HepG2 (cell line): ENCODE results near the gene CHKA. TPM values are rescaled to one million over a fixed set of nuclear protein-coding genes. Genes with fewer than 3 reads are reported as not detected.
A peak's percentile ranks its signal among the peaks of the same experiment; 100 is the strongest.

Experiments used
- ARHGAP35 ChIP-seq: sonication (generic); formaldehyde crosslinking; IDR thresholded peaks from 2 replicates; pipeline ENCODE4 v1.9.0; 2022; ENCODE audit warnings: mild to moderate bottlenecking, inconsistent platforms, moderate library complexity, missing genetic modification reagents, borderline replicate concordance
- BCL6 ChIP-seq: IDR thresholded peaks from 2 replicates; pipeline ENCODE4 v1.6.1; 2016; ENCODE audit warnings: missing genetic modification reagents, missing compliant biosample characterization
- CC2D1A ChIP-seq: sonication (generic); formaldehyde crosslinking; IDR thresholded peaks from 2 replicates; pipeline ENCODE4 v1.8.1; 2023; ENCODE audit warnings: mild to moderate bottlenecking, missing genetic modification reagents
- ESRRA ChIP-seq: sonication (generic); formaldehyde crosslinking; IDR thresholded peaks from 2 replicates; pipeline ENCODE4 v1.5.1; 2020; ENCODE audit warnings: mild to moderate bottlenecking, low read depth, missing genetic modification reagents
- HES4 ChIP-seq: sonication (generic); formaldehyde crosslinking; IDR thresholded peaks from 2 replicates; pipeline ENCODE4 v1.9.0; 2021; ENCODE audit warnings: mild to moderate bottlenecking, missing genetic modification reagents, borderline replicate concordance
- HNRNPUL1 ChIP-seq: fragments of 200-400 bp; formaldehyde crosslinking; IDR thresholded peaks from 2 replicates; pipeline ENCODE4 v1.6.1; 2017; ENCODE audit warnings: low read depth, mild to moderate bottlenecking, low read length, moderate library complexity
- KLF6 ChIP-seq: IDR thresholded peaks from 2 replicates; pipeline ENCODE4 v1.8.0; 2016; ENCODE audit warnings: missing biosample characterization, missing genetic modification reagents
- MIXL1 ChIP-seq: IDR thresholded peaks from 2 replicates; pipeline ENCODE4 v1.6.1; 2016
- PRPF4 ChIP-seq: fragments of 200-400 bp; formaldehyde crosslinking; IDR thresholded peaks from 2 replicates; pipeline ENCODE4 v1.6.1; 2016; ENCODE audit warnings: low read length, low read depth; ENCODE audit not compliant: poor library complexity, severe bottlenecking
- PTBP1 ChIP-seq: fragments of 200-400 bp; formaldehyde crosslinking; IDR thresholded peaks from 2 replicates; pipeline ENCODE4 v1.6.1; 2018; ENCODE audit warnings: low read length, low read depth; ENCODE audit not compliant: poor library complexity, severe bottlenecking
- ZNF331 ChIP-seq: sonication (generic); formaldehyde crosslinking; IDR thresholded peaks from 2 replicates; pipeline ENCODE4 v1.4.0; 2020; ENCODE audit warnings: missing genetic modification reagents
- ZNF720 ChIP-seq: sonication (generic); formaldehyde crosslinking; IDR thresholded peaks from 2 replicates; pipeline ENCODE4 v1.4.0; 2020; ENCODE audit warnings: missing genetic modification reagents
- ZNF746 ChIP-seq: sonication (generic); formaldehyde crosslinking; IDR thresholded peaks from 2 replicates; pipeline ENCODE4 v1.8.0; 2022; ENCODE audit warnings: mild to moderate bottlenecking, missing genetic modification reagents
- ZNF766 ChIP-seq: sonication (generic); formaldehyde crosslinking; IDR thresholded peaks from 2 replicates; pipeline ENCODE4 v1.5.0; 2020; ENCODE audit warnings: missing genetic modification reagents, borderline replicate concordance
- ZNF83 ChIP-seq: sonication (generic); formaldehyde crosslinking; IDR thresholded peaks from 2 replicates; pipeline ENCODE4 v1.4.0; 2020; ENCODE audit warnings: missing genetic modification reagents, mild to moderate bottlenecking, borderline replicate concordance
- ZNF850 ChIP-seq: sonication (generic); formaldehyde crosslinking; conservative IDR thresholded peaks from 2 replicates; pipeline ENCODE4 v1.9.0; 2021; ENCODE audit warnings: mild to moderate bottlenecking, missing genetic modification reagents
- polyA plus RNA-seq, 8 experiments: library from polyadenylated mRNA; depleted of rRNA in 3 of 8; stranded (reverse) in 7 of 8; unstranded in 1 of 8; fragments of >200 nt; fragmentation: Illumina TruSeq in 4 of 8; extraction: Trizol in 4 of 8; gene quantifications; 2 replicates each; pipeline versions ENCODE4 v1.2.1 to v1.2.3, GENCODE V29; 2011 to 2016; ENCODE audit warnings: low read depth in 4 of 8, missing spikeins in 1 of 8, mixed read lengths in 1 of 8; ENCODE audit not compliant: insufficient read depth in 1 of 8
- total RNA-seq, 5 experiments: library from RNA; depleted of rRNA; stranded (reverse); fragments of >200 nt; fragmentation: Illumina TruSeq; extraction: Trizol; gene quantifications; 2 replicates each; pipeline ENCODE4 v1.2.3, GENCODE V29; 2016; ENCODE audit warnings: low read depth in 1 of 5
- TF ChIP-seq, protein P1 (sequence below): sonication (generic); formaldehyde crosslinking; IDR thresholded peaks from 2 replicates; pipeline ENCODE4 v1.5.0; 2020; ENCODE audit warnings: missing genetic modification reagents
- TF ChIP-seq, protein P2 (sequence below): sonication (generic); formaldehyde crosslinking; IDR thresholded peaks from 2 replicates; pipeline ENCODE4 v1.4.0; 2020; ENCODE audit warnings: missing genetic modification reagents
- TF ChIP-seq, protein P3 (sequence below): sonication (generic); formaldehyde crosslinking; IDR thresholded peaks from 2 replicates; pipeline ENCODE4 v1.4.0; 2020; ENCODE audit warnings: missing genetic modification reagents
- TF ChIP-seq, protein P4 (sequence below): sonication (generic); formaldehyde crosslinking; IDR thresholded peaks from 2 replicates; pipeline ENCODE4 v1.5.0; 2020; ENCODE audit warnings: mild to moderate bottlenecking, missing genetic modification reagents
- TF ChIP-seq, protein P5 (sequence below): sonication (generic); formaldehyde crosslinking; IDR thresholded peaks from 2 replicates; pipeline ENCODE4 v1.8.0; 2022; ENCODE audit warnings: mild to moderate bottlenecking, missing genetic modification reagents; ENCODE audit not compliant: insufficient replicate concordance

Gene CHKA
- total and polyA plus RNA-seq, 2 of the 13 experiments (the other 11 are each of a cell fraction or from before 2014, with no cell fraction given) = 71.6 to 92.7 TPM

DNA sequence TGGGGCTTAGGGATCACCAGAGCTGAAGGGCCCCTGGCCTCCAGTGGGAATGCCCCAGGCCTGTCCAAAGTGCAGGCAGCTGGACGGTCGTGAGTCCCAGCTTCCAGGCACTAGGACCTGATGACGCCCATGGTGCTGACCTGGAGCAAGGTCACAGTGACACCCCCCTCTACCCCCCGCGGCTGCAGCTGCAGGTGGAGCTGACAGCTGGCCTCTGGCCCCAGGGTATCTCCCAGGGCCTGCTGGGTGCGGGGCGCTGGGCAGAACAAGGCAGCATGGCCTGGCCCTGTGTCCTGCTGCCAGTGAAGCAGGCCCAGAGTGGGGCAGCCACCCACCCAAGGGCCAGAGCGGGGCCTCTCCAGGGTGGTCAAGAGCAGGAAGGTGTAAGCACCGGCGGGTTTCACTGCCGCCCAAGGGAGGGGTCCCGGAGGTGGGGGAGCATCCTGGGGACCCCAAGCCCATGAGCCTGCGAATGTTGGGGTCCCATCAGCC lies 82.9 kb downstream of the CHKA start (continued):
- peak; percentile 99 for TF ChIP-seq ESRRA (CRISPR knock-in tag)
- TF ChIP-seq, protein P1, sequence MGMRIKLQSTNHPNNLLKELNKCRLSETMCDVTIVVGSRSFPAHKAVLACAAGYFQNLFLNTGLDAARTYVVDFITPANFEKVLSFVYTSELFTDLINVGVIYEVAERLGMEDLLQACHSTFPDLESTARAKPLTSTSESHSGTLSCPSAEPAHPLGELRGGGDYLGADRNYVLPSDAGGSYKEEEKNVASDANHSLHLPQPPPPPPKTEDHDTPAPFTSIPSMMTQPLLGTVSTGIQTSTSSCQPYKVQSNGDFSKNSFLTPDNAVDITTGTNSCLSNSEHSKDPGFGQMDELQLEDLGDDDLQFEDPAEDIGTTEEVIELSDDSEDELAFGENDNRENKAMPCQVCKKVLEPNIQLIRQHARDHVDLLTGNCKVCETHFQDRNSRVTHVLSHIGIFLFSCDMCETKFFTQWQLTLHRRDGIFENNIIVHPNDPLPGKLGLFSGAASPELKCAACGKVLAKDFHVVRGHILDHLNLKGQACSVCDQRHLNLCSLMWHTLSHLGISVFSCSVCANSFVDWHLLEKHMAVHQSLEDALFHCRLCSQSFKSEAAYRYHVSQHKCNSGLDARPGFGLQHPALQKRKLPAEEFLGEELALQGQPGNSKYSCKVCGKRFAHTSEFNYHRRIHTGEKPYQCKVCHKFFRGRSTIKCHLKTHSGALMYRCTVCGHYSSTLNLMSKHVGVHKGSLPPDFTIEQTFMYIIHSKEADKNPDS (CRISPR knock-in tag) = peak; percentile 67; the same call in 1 of the 2 replicates
- TF ChIP-seq ZNF746 (CRISPR knock-in tag) = peak; percentile 56
- TF ChIP-seq ZNF850 (CRISPR knock-in tag) = no peak
- TF ChIP-seq ZNF83 = no peak
- TF ChIP-seq PTBP1 = no peak
- TF ChIP-seq, protein P2, sequence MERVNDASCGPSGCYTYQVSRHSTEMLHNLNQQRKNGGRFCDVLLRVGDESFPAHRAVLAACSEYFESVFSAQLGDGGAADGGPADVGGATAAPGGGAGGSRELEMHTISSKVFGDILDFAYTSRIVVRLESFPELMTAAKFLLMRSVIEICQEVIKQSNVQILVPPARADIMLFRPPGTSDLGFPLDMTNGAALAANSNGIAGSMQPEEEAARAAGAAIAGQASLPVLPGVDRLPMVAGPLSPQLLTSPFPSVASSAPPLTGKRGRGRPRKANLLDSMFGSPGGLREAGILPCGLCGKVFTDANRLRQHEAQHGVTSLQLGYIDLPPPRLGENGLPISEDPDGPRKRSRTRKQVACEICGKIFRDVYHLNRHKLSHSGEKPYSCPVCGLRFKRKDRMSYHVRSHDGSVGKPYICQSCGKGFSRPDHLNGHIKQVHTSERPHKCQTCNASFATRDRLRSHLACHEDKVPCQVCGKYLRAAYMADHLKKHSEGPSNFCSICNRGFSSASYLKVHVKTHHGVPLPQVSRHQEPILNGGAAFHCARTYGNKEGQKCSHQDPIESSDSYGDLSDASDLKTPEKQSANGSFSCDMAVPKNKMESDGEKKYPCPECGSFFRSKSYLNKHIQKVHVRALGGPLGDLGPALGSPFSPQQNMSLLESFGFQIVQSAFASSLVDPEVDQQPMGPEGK = peak; percentile 100
- peak; percentile 51; the same call in 1 of the 2 replicates for TF ChIP-seq KLF6 (CRISPR knock-in tag)
- TF ChIP-seq PRPF4 = no peak
- TF ChIP-seq ARHGAP35 (CRISPR knock-in tag) = no peak; the same call in 1 of the 2 replicates
- TF ChIP-seq, protein P3, sequence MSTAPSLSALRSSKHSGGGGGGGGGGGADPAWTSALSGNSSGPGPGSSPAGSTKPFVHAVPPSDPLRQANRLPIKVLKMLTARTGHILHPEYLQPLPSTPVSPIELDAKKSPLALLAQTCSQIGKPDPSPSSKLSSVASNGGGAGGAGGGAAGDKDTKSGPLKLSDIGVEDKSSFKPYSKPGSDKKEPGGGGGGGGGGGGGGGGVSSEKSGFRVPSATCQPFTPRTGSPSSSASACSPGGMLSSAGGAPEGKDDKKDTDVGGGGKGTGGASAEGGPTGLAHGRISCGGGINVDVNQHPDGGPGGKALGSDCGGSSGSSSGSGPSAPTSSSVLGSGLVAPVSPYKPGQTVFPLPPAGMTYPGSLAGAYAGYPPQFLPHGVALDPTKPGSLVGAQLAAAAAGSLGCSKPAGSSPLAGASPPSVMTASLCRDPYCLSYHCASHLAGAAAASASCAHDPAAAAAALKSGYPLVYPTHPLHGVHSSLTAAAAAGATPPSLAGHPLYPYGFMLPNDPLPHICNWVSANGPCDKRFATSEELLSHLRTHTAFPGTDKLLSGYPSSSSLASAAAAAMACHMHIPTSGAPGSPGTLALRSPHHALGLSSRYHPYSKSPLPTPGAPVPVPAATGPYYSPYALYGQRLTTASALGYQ (CRISPR knock-in tag) = peak; percentile 80
- peak; percentile 92 for TF ChIP-seq BCL6 (CRISPR knock-in tag)
- peak; percentile 89 for TF ChIP-seq MIXL1
- TF ChIP-seq ZNF766 (CRISPR knock-in tag) = peak; percentile 66; the same call in 1 of the 2 replicates
- TF ChIP-seq HNRNPUL1 = no peak
- peak; percentile 91 for TF ChIP-seq ZNF331 (CRISPR knock-in tag)
- TF ChIP-seq, protein P4, sequence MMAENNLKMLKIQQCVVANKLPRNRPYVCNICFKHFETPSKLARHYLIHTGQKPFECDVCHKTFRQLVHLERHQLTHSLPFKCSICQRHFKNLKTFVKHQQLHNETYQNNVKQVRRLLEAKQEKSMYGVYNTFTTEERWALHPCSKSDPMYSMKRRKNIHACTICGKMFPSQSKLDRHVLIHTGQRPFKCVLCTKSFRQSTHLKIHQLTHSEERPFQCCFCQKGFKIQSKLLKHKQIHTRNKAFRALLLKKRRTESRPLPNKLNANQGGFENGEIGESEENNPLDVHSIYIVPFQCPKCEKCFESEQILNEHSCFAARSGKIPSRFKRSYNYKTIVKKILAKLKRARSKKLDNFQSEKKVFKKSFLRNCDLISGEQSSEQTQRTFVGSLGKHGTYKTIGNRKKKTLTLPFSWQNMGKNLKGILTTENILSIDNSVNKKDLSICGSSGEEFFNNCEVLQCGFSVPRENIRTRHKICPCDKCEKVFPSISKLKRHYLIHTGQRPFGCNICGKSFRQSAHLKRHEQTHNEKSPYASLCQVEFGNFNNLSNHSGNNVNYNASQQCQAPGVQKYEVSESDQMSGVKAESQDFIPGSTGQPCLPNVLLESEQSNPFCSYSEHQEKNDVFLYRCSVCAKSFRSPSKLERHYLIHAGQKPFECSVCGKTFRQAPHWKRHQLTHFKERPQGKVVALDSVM (CRISPR knock-in tag) = peak; percentile 32; the same call in 1 of the 2 replicates
- no peak for TF ChIP-seq ZNF720
- TF ChIP-seq, protein P5, sequence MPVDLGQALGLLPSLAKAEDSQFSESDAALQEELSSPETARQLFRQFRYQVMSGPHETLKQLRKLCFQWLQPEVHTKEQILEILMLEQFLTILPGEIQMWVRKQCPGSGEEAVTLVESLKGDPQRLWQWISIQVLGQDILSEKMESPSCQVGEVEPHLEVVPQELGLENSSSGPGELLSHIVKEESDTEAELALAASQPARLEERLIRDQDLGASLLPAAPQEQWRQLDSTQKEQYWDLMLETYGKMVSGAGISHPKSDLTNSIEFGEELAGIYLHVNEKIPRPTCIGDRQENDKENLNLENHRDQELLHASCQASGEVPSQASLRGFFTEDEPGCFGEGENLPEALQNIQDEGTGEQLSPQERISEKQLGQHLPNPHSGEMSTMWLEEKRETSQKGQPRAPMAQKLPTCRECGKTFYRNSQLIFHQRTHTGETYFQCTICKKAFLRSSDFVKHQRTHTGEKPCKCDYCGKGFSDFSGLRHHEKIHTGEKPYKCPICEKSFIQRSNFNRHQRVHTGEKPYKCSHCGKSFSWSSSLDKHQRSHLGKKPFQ = peak; percentile 20
- no peak for TF ChIP-seq CC2D1A (CRISPR knock-in tag)
- TF ChIP-seq HES4 (CRISPR knock-in tag) = no peak
